GM23338 (cell line): Measurements from ENCODE around the gene SLC7A4. TPM values are rescaled to one million over a fixed set of nuclear protein-coding genes. Genes with fewer than 3 reads are reported as not detected.

Experiments used
- ATAC-seq: fragments of 200-7000 bp; cut with Tn5 transposase; 3 replicates; pipeline ENCODE4 v1.9.1; 2020
- DNase-seq: peaks from one replicate; pipeline ENCODE4 v3.0.0-alpha.2; 2015; ENCODE audit warnings: low spot score
- H2AFZ ChIP-seq: fragments of 200-600 bp; sonication (generic); 2 replicates; pipeline ENCODE4 v1.8.0; 2016; ENCODE audit warnings: antibody characterized with exemption, mild to moderate bottlenecking, moderate library complexity
- H3F3A ChIP-seq: fragments of 200-600 bp; sonication (generic); replicated peaks from 2 replicates; pipeline ENCODE4 v1.8.0; 2017; ENCODE audit warnings: antibody characterized with exemption, mixed run types, low read depth
- H3K27ac ChIP-seq: fragments of 200-600 bp; sonication (generic); 2 replicates; pipeline ENCODE4 v1.6.1; 2016; ENCODE audit warnings: low read depth
- H3K27me3 ChIP-seq: fragments of 200-600 bp; sonication (generic); 2 replicates; pipeline ENCODE4 v1.8.0; 2016; ENCODE audit warnings: mild to moderate bottlenecking, mixed run types, moderate library complexity; ENCODE audit not compliant: insufficient read depth
- H3K36me3 ChIP-seq: fragments of 200-600 bp; sonication (generic); 2 replicates; pipeline ENCODE4 v1.8.0; 2016; ENCODE audit warnings: mild to moderate bottlenecking; ENCODE audit not compliant: insufficient read depth
- H3K4me1 ChIP-seq: fragments of 200-600 bp; sonication (generic); 2 replicates; pipeline ENCODE4 v1.8.0; 2016; ENCODE audit warnings: mild to moderate bottlenecking, moderate library complexity; ENCODE audit not compliant: insufficient read depth
- H3K4me2 ChIP-seq: fragments of 200-600 bp; sonication (generic); 2 replicates; pipeline ENCODE4 v1.7.1; 2017; ENCODE audit warnings: mixed run types
- H3K4me3 ChIP-seq: fragments of 200-600 bp; sonication (generic); 2 replicates; pipeline ENCODE4 v1.6.1; 2016; ENCODE audit warnings: mixed run types
- H3K79me2 ChIP-seq: fragments of 200-600 bp; sonication (generic); replicated peaks from 2 replicates; pipeline ENCODE4 v1.8.0; 2017; ENCODE audit warnings: mild to moderate bottlenecking; ENCODE audit not compliant: insufficient read depth
- H3K9me2 ChIP-seq: fragments of 200-600 bp; sonication (generic); 2 replicates; pipeline ENCODE4 v1.8.0; 2017; ENCODE audit not compliant: insufficient read depth
- H4K20me1 ChIP-seq: fragments of 200-600 bp; sonication (generic); replicated peaks from 2 replicates; pipeline ENCODE4 v1.8.0; 2017; ENCODE audit warnings: mild to moderate bottlenecking; ENCODE audit not compliant: insufficient read depth
- H3K27ac Mint-ChIP-seq: 2 replicates; pipeline ENCODE4 v1.8.0; 2020; ENCODE audit warnings: inconsistent platforms, mild to moderate bottlenecking, moderate library complexity, mixed read lengths
- H3K27me3 Mint-ChIP-seq: 3 replicates; pipeline ENCODE4 v1.8.0; 2022; ENCODE audit warnings: low read depth, mild to moderate bottlenecking, moderate library complexity, mixed read lengths, inconsistent platforms; ENCODE audit not compliant: insufficient read depth, poor library complexity
- H3K36me3 Mint-ChIP-seq: 3 replicates; pipeline ENCODE4 v1.8.0; 2021; ENCODE audit warnings: low read depth, mild to moderate bottlenecking, inconsistent platforms, moderate library complexity, mixed read lengths
- H3K4me1 Mint-ChIP-seq: 3 replicates; pipeline ENCODE4 v1.8.0; 2020; ENCODE audit warnings: mild to moderate bottlenecking, inconsistent platforms, mixed read lengths
- H3K4me3 Mint-ChIP-seq: 3 replicates; pipeline ENCODE4 v1.8.0; 2021; ENCODE audit warnings: moderate library complexity, mild to moderate bottlenecking, inconsistent platforms, mixed read lengths
- H3K9me3 Mint-ChIP-seq: 3 replicates; pipeline ENCODE4 v1.8.0; 2020; ENCODE audit warnings: moderate library complexity, mild to moderate bottlenecking, inconsistent platforms, mixed read lengths
- CREB1 ChIP-seq: fragments of 250-450 bp; sonication (Bioruptor Pico); IDR thresholded peaks from 2 replicates; pipeline ENCODE4 v1.5.0; 2020; ENCODE audit warnings: low read depth, mild to moderate bottlenecking, moderate library complexity
- ETS1 ChIP-seq: IDR thresholded peaks from 2 replicates; pipeline ENCODE4 v1.6.1; 2016; ENCODE audit warnings: antibody characterized with exemption
- EZH2 ChIP-seq: fragments of 200-600 bp; sonication (generic); IDR thresholded peaks from one replicate; pipeline ENCODE4 v1.8.0; 2017; ENCODE audit warnings: antibody characterized with exemption, mild to moderate bottlenecking, low read depth; ENCODE audit not compliant: unreplicated experiment
- EZH2phosphoT487 ChIP-seq: fragments of 200-600 bp; sonication (generic); IDR thresholded peaks from one replicate; pipeline ENCODE4 v1.8.1; 2018; ENCODE audit warnings: antibody characterized with exemption; ENCODE audit not compliant: unreplicated experiment
- JUNB ChIP-seq: IDR thresholded peaks from one replicate; pipeline ENCODE4 v1.6.1; 2016; ENCODE audit warnings: antibody characterized with exemption; ENCODE audit not compliant: unreplicated experiment
- POLR2AphosphoS5 ChIP-seq: IDR thresholded peaks from 2 replicates; pipeline ENCODE4 v1.6.1; 2016; ENCODE audit warnings: antibody characterized with exemption, low read depth
- REST ChIP-seq: IDR thresholded peaks from one replicate; pipeline ENCODE4 v1.6.1; 2018; ENCODE audit warnings: antibody characterized with exemption; ENCODE audit not compliant: unreplicated experiment
- STAT1 ChIP-seq: IDR thresholded peaks from one replicate; pipeline ENCODE4 v1.6.1; 2016; ENCODE audit warnings: antibody characterized with exemption; ENCODE audit not compliant: unreplicated experiment
- polyA plus RNA-seq: library from polyadenylated mRNA; unstranded; fragments of >200 nt; fragmentation: Nextera tagmentation; extraction: Ambion mirVana; gene quantifications from 2 replicates; pipeline ENCODE4 v1.2.1, GENCODE V29; 2016
- total RNA-seq: library from RNA; depleted of rRNA; stranded (reverse); fragments of >200 nt; shearing (Covaris generic); gene quantifications from 2 replicates; pipeline ENCODE4 v1.2.3, GENCODE V29; 2014

The SLC7A4 gene
- total and polyA plus RNA-seq, 2 experiments from 2014 or later, result 0.07 to 0.44 TPM

GRCh38 chr22:21001601-21002325, 30.6 kb downstream of the SLC7A4 start, which contains the start of gene THAP7:
Gene THAP7 (minus strand): TSS chr22:21002118. CDS start chr22:21001911, 207 bp downstream.
- ATAC-seq, result peak; percentile 90
- H3K79me2 ChIP-seq, result 0 out of 2 replicates have a peak, but pooled peaks cover 4% of the 10 kb centered on the region
- peak; percentile 96 for DNase-seq
- H3K36me3 Mint-ChIP-seq, result 0 out of 3 replicates have a peak, but pooled peaks cover 14% of the 10 kb centered on the region
- peak; percentile 70 for TF ChIP-seq ETS1
- TF ChIP-seq CREB1 (CRISPR knock-in tag), result peak; percentile 60
- no peak for TF ChIP-seq STAT1
- TF ChIP-seq POLR2AphosphoS5, result peak; percentile 86
- H3K4me1 ChIP-seq, result peaks cover 9% of the 10 kb centered on the region
- peaks cover 8% of the 10 kb centered on the region; the same call in 2 of the 3 replicates for H3K4me1 Mint-ChIP-seq
- H2AFZ ChIP-seq, result peak within 1 kb of the TSS; percentile 84
- peak within 1 kb of the TSS; percentile 96 for H3K4me2 ChIP-seq
- peak within 1 kb of the TSS; percentile 96 for H3K27ac ChIP-seq
- peak within 1 kb of the TSS; percentile 87 for H3K4me3 ChIP-seq
- no peaks in the 10 kb centered on the region for H3K9me3 Mint-ChIP-seq
- H3K36me3 ChIP-seq, result no peaks in the 10 kb centered on the region
- H3F3A ChIP-seq, result peaks cover 10% of the 10 kb centered on the region; the same call in 1 of the 2 replicates
- peak within 1 kb of the TSS; percentile 95 for H3K27ac Mint-ChIP-seq
- no peaks in the 10 kb centered on the region for H3K27me3 ChIP-seq
- H4K20me1 ChIP-seq, result no peaks in the 10 kb centered on the region
- H3K9me2 ChIP-seq, result no peaks in the 10 kb centered on the region
- peaks cover 10% of the 10 kb centered on the region for H3K27me3 Mint-ChIP-seq
- peak within 1 kb of the TSS; percentile 91 for H3K4me3 Mint-ChIP-seq

- ATAC-seq, result no peak
- H2AFZ ChIP-seq, result peak overlapping the region; percentile 78
- H4K20me1 ChIP-seq, result no peaks in the 10 kb centered on the region
- Mint-ChIP-seq H3K27me3 (peaks cover 10% of the 10 kb centered on the region), H3K36me3 (peaks cover 19% of the 10 kb centered on the region; the same call in 1 of the 3 replicates), H3K27ac (peak overlapping the region; percentile 95), H3K4me1 (peaks cover 8% of the 10 kb centered on the region; the same call in 2 of the 3 replicates), H3K9me3 (no peaks in the 10 kb centered on the region), H3K4me3 (peak overlapping the region; percentile 91)
- peak overlapping the region; percentile 96 for H3K4me2 ChIP-seq
- no peaks in the 10 kb centered on the region for H3K36me3 ChIP-seq
- peak overlapping the region; percentile 87 for H3K4me3 ChIP-seq
- H3K4me1 ChIP-seq, result peaks cover 9% of the 10 kb centered on the region
- no peaks in the 10 kb centered on the region for H3K27me3 ChIP-seq
- H3K27ac ChIP-seq, result peak overlapping the region; percentile 96; the same call in 1 of the 2 replicates
- no peaks in the 10 kb centered on the region for H3K9me2 ChIP-seq
- peaks cover 10% of the 10 kb centered on the region; the same call in 1 of the 2 replicates for H3F3A ChIP-seq
- H3K79me2 ChIP-seq, result 0 out of 2 replicates have a peak, but pooled peaks cover 4% of the 10 kb centered on the region
- DNase-seq, result no peak
- TF ChIP-seq EZH2 (no peak), REST (no peak), POLR2AphosphoS5 (no peak), ETS1 (no peak), JUNB (no peak), EZH2phosphoT487 (no peak), STAT1 (no peak)
Measured at GRCh38 chr22:21000987-21001600, 31.3 kb downstream of the SLC7A4 start.
